ENCODE results near the gene NTM. TPM values are rescaled to one million over a fixed set of nuclear protein-coding genes. Genes with fewer than 3 reads are reported as not detected.
A peak's percentile ranks its signal among the peaks of the same experiment; 100 is the strongest.

The NTM gene
- total and polyA plus RNA-seq, 2 of the 8 experiments (the other 6 are each of a cell fraction or from before 2014, with no cell fraction given) = 13.4 to 20.0 TPM

- Histone ChIP-seq H3K4me1 (replicated peaks in 1 of 4; ENCODE audit: control insufficient read depth in 3 of 4, insufficient read depth in 4 of 4, low read length in 3 of 4) (0 out of 7 replicates have a peak, but pooled peaks cover 0 to 2% (median 0%) of the 10 kb centered on the region in 4 experiments), H2AK5ac (ENCODE audit: low read depth, low read length) (no peak overlapping the region), H3K27ac (ENCODE audit: low read depth, low read length) (no peak overlapping the region), H4K91ac (replicated peaks; ENCODE audit: insufficient read length, low read length) (no peak overlapping the region), H3K9me3 (ENCODE audit: insufficient read depth in 2 of 2, low read depth in 1 of 2, low read length in 1 of 2) (peaks cover 11 to 14% of the 10 kb centered on the region in 2 experiments; a peak in 3 of 4 replicates), H3K9ac (replicated peaks in 1 of 4; ENCODE audit: extremely low read depth in 1 of 4, low read depth in 3 of 4, low read length in 3 of 4) (no peak overlapping the region), H2BK20ac (ENCODE audit: low read length) (no peak overlapping the region), H3K36me3 (ENCODE audit: control insufficient read depth in 2 of 4, insufficient read depth in 4 of 4, low read length in 3 of 4) (no peaks in the 10 kb centered on the region; a peak in 1 of 8 replicates), H4K20me1 (replicated peaks in 1 of 2; ENCODE audit: control insufficient read depth in 1 of 2, insufficient read depth in 2 of 2, low read length in 2 of 2) (no peaks in the 10 kb centered on the region), H3K23me2 (ENCODE audit: low read depth, low read length) (no peaks in the 10 kb centered on the region; the same call in 1 of the 2 replicates), H2BK12ac (ENCODE audit: low read depth, low read length) (peak overlapping the region; percentile 2; the same call in 1 of the 2 replicates), H2BK5ac (ENCODE audit: low read depth, low read length) (no peak overlapping the region), H3K4ac (replicated peaks; ENCODE audit: insufficient read length, low read depth, low read length) (no peak overlapping the region), H3K23ac (ENCODE audit: insufficient read length) (no peak overlapping the region), H3K18ac (ENCODE audit: extremely low read depth, low read length) (no peak overlapping the region), H3K14ac (ENCODE audit: insufficient read length) (no peak overlapping the region), H3K27me3 (replicated peaks in 1 of 4; ENCODE audit: control insufficient read depth in 3 of 4, extremely low read depth in 1 of 4, insufficient read depth in 3 of 4, low read length in 3 of 4) (no peaks in the 10 kb centered on the region), H2BK120ac (replicated peaks; ENCODE audit: low read depth, low read length) (no peak overlapping the region), H3K79me2 (ENCODE audit: control insufficient read depth in 1 of 2, insufficient read depth in 2 of 2, low read length in 2 of 2) (no peaks in the 10 kb centered on the region), H3K56ac (replicated peaks; ENCODE audit: insufficient read length, low read depth, low read length) (no peak overlapping the region), H3K79me1 (ENCODE audit: low read depth, low read length) (no peaks in the 10 kb centered on the region), H4K8ac (ENCODE audit: extremely low read depth, insufficient read depth, low read length) (no peak overlapping the region), H3K4me2 (ENCODE audit: insufficient read depth in 1 of 2, low read depth in 2 of 2, low read length in 2 of 2) (no peak overlapping the region), H4K5ac (ENCODE audit: insufficient read length, low read depth, low read length) (no peak overlapping the region), H2AFZ (ENCODE audit: low read length) (no peak overlapping the region), H3K4me3 (ENCODE audit: extremely low read depth in 1 of 4, insufficient read depth in 2 of 4, low read depth in 3 of 4, low read length in 4 of 4) (no peak overlapping the region), H2BK15ac (ENCODE audit: low read length) (no peak overlapping the region)
- no peak for FAIRE-seq
- no peak for DNase-seq (ENCODE audit: low read depth in 1 of 2, low spot score in 2 of 2)
- CTCF ChIA-PET (ENCODE audit: partially characterized antibody) = interaction anchor here (1.1 to 1.4 kb wide), 3 partner anchors 11 to 132 kb away, joined by 3 read pairs; no protein-coding TSS in a partner anchor
- 79% methylated on average over 6 of the region's 6 CpGs; no CpG with 5 or more reads in 1 of the 2 experiments for WGBS, 2 experiments (ENCODE audit: extremely low coverage in 1 of 2, insufficient coverage in 1 of 2, insufficient read length in 1 of 2, insufficient replicate concordance in 2 of 2, low coverage in 1 of 2, low lambda C conversion rate in 2 of 2, missing lambda C conversion rate in 1 of 2)
- POLR2A ChIA-PET (ENCODE audit: partially characterized antibody) = no interaction called here
- TF ChIP-seq BCL11A (IDR thresholded peaks at IDR 0.05; ENCODE audit: low read depth in 2 of 2, low read length in 2 of 2) (no peak), NANOG (IDR thresholded peaks at IDR 0.05; ENCODE audit: insufficient read depth, low read depth, low read length, poor library complexity, severe bottlenecking) (no peak), CHD2 (IDR thresholded peaks at IDR 0.05; ENCODE audit: low read length) (no peak), POLR2AphosphoS5 (IDR thresholded peaks at IDR 0.05; ENCODE audit: low read depth, low read length) (no peak), ASH2L (IDR thresholded peaks at IDR 0.05; ENCODE audit: low read length) (no peak), TAF1 (IDR thresholded peaks at IDR 0.05; ENCODE audit: low read depth, low read length) (no peak), HDAC6 (IDR thresholded peaks at IDR 0.05; ENCODE audit: low read depth, low read length) (no peak), POLR2A (IDR thresholded peaks at IDR 0.05; ENCODE audit: control extremely low read depth in 1 of 2, low read depth in 2 of 2, low read length in 2 of 2) (no peak), SP1 (IDR thresholded peaks at IDR 0.05; ENCODE audit: low read depth, low read length) (no peak), RXRA (IDR thresholded peaks at IDR 0.05; ENCODE audit: insufficient read depth, low read depth, low read length) (no peak), KDM5A (IDR thresholded peaks at IDR 0.05; ENCODE audit: low read length) (no peak), MAFK (IDR thresholded peaks at IDR 0.05; ENCODE audit: low read depth, low read length) (no peak), SIX5 (IDR thresholded peaks at IDR 0.05; ENCODE audit: low read depth, low read length) (no peak), RBBP5 (IDR thresholded peaks at IDR 0.05; ENCODE audit: borderline replicate concordance, low read depth, low read length) (no peak), SAP30 (IDR thresholded peaks at IDR 0.05; ENCODE audit: insufficient read depth, insufficient replicate concordance, low read length) (no peak), FOSL1 (IDR thresholded peaks at IDR 0.05; ENCODE audit: insufficient read depth, low read depth, low read length) (no peak)
Measured at GRCh38 chr11:131999084-131999483, 628.7 kb downstream of the NTM start.
